NCI-H2227 treated with DMSO at 0.1 percent for 48 hours (cell line): Measurements from ENCODE around the gene CCDC12.

Experiments used
- DNase-seq: peaks from one replicate; lab custom pipeline; 2025; lab: John Stamatoyannopoulos, UW

The CCDC12 gene

DNA sequence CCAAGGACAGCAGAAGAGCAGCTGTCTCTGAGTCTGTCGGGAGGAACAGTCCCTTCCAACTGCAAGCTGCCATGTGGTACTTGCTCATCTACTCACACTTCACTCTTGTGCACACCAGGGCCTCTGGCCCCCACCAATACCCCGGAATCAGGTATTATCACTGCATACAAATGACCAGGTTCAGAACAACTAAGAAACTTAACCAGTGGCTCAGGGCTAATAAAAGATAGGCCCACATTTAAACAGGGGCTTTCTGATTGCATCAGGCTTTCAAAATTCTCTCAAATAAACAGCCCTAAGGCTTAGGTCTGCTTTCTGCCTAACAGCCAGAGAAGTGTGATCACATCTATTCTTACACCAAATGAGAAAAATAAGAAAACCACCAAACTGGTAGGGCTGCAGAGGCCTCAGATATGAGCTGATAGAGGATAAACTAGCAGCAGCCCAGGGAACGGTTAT is 20.7 kb downstream of the CCDC12 start:
- no peak for DNase-seq

DNA sequence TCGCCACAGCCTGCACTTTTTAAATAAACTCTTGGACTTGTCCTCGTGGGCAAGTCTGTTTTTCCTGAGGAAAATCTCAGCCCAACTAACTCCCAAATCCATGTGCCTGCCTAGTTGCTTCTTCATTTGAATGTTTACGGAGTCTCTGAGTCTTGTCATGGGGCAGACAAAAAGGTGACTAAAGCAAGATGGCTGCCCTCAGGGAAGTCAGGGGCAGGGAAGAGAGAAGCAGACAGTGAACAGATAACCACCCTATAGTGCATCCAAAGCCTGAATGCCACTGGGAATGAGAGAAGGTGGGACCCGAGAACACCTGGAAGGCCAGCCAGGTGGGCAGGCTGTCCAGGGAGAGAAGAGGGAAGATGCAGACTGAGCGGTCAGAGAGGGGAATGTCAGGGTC is 21.4 kb downstream of the CCDC12 start:
- no peak for DNase-seq

- DNase-seq, result no peak
These were observed 22.4 kb downstream of the CCDC12 start for GRCh38 chr3:46954178-46954577.

- DNase-seq, result no peak
These were observed 23.1 kb downstream of the CCDC12 start for GRCh38 chr3:46953234-46954010.

- no peak for DNase-seq
These were observed 23.7 kb downstream of the CCDC12 start for GRCh38 chr3:46952813-46953212.

- DNase-seq, result no peak
These were observed 25.8 kb downstream of the CCDC12 start for GRCh38 chr3:46950650-46951241.

DNA sequence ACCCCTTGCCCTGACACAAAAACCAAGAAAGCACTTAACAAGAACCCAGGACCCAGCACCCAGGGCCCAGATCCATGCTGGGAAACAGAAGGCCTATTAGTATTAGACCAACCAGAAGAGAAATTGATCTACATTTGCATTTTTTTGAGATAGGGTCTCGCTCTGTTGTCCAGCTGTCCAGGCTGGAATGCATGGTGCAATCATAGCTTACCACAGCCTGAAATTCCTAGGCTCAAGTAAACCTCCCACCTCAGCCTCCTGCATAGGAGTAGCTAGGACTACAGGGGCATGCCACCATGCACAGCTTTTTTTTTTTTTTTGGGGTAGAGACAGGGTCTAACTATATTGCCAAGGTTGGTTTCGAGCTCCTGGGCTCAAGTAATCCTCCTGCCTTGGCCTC is 26.4 kb downstream of the CCDC12 start:
- no peak for DNase-seq

DNA sequence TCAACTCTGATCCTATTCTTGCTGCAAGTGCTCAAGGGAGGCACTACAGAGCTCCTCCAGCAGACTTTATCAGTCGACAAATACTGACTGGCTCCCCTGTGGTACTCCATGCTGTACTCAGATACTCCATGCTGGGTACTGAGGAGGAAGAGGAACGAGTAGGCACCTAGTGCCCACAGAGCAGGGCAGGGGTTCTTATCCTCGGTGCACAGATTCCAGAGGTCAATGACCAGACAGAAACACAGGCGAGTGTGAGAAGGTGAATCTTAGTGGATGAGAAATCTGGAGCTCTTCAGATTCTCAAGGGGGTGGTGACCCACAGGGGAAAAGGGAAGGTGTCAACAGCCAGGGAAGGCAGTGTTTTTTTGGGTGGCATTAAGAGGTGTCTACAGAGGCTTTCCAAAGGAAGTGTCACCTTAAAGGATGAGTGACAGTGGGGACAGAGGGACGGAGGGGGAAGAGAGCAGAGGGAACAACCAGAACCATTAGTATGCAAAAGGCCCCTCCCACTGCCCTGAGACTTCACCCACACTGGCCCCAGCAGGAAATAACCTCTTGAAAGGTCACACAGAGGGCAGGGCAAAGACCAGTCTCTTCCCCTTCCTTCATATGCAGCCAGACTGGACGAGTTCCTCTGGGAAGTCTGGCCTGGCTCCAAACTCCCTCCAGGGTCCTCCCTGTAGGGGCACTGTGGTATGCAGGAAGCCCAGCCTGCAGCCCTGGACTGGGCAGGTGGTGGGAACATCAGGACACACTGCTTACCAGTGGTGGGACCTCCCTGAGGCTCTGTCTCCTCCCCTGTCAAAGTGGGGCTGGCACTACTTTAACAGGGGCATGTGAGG is 27.5 kb downstream of the CCDC12 start:
- no peak for DNase-seq

- DNase-seq, result no peak
These were observed 28.4 kb downstream of the CCDC12 start for GRCh38 chr3:46947981-46948791.

DNA sequence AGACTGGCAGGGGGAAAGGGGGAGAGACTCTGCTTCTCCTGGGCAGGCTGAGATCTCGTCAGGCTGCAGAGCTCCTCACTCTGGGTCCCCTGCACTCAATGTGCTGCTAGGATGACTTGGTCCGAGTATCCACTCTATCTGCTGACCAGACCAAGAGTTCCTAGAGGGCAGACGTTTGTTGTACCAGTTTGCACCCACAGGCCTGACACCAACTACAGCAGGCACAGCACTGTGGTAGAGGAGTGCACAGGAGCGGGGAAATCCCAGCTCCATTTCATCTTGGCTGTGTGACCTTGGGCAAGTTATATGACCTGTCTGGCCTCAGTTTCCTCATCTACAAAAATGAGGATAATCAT is 29.0 kb downstream of the CCDC12 start:
- no peak for DNase-seq

DNA sequence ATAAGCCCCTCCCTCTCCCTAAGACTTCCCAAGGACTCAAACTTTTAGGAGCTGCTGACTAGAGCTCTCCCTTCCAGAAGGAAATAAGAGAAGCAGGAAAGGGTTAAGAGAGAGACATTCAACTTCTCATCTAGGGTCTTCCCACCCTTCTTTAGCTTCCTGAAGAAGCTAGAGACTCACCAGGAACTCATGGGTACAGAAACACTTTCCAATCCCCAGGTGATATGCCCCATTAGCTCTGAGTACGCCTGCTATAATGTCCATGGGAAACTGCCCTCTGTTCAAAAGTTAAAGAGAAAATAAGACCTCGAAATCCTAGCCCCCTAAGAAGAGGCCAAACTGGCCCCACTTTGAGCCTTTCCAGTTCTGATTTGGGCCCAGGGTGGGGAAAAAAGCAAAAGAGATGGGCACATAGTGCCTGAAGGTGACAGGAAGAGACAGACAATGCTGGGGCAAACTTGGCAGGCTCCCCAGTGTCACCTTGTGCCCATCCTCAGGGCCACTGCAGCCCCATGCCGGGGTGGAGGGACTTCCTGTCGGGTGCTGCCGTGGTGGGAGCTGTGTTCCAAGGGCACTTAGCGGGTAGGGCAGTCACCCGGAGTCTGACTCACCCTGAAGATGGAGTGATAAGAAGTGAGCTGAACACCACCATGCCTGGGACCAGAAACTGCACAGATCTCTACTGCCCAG is 29.5 kb downstream of the CCDC12 start:
- DNase-seq, result no peak

- DNase-seq, result no peak
These were observed 30.1 kb downstream of the CCDC12 start for GRCh38 chr3:46946416-46946815.

DNA sequence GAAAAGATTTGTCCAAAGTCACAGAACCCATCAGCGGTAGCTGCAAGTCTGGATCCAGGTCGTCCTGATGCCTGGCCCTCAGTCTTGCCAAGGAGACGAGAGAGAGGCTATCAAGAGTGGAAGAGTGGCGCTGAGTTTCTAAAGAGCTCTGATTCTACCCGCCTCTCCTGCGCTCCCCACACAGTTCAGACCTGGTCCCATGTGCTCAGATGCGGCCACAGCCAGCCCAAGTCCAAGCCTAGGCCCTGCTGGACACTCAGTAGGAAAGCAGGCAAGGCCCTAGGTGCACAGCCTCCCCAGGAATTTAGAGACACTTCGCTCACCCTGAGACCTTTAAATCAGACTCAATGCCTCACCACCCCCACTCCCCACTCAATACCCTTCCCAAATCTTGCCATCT is 32.4 kb downstream of the CCDC12 start:
- no peak for DNase-seq

- no peak for DNase-seq
These were observed 33.0 kb downstream of the CCDC12 start for GRCh38 chr3:46943237-46944187.

DNA sequence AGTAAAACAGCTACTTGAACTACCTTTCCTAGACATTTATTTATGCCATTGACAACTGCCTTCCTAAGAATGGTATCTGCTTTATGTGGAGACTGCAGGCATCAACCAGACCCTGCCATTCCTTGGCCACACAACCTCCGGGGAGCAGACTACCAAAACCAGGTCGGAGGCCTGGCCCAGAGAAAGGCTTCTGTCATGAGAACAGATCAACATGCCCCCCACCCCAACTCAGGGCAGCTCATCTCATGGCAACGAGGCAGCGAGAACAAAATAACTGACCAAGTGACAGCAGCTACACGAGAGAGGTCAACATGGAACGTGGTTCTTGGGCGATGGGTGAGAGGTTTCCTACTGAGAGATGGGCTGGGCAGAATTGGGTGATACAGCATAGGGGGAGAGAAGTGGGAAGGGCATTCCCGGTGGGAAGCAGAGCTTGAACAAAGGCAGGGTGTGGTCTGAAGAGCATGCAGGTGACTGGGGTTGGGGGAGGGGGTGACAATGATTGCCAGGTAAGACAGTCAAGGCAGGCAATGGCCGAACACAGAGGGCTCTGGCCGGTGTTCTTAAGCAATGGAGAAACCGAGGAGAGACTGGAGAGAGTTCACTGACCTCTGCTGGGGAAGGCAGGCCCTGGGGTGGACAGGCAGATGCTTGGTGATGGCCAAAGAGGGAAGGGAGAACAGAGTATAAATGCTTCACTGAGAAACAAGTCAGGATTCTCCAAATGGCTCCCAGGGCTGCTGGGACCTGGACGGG is 33.9 kb downstream of the CCDC12 start:
- no peak for DNase-seq

GRCh38 chr3:46942076-46942475 is 34.5 kb downstream of the CCDC12 start:
- no peak for DNase-seq

DNA sequence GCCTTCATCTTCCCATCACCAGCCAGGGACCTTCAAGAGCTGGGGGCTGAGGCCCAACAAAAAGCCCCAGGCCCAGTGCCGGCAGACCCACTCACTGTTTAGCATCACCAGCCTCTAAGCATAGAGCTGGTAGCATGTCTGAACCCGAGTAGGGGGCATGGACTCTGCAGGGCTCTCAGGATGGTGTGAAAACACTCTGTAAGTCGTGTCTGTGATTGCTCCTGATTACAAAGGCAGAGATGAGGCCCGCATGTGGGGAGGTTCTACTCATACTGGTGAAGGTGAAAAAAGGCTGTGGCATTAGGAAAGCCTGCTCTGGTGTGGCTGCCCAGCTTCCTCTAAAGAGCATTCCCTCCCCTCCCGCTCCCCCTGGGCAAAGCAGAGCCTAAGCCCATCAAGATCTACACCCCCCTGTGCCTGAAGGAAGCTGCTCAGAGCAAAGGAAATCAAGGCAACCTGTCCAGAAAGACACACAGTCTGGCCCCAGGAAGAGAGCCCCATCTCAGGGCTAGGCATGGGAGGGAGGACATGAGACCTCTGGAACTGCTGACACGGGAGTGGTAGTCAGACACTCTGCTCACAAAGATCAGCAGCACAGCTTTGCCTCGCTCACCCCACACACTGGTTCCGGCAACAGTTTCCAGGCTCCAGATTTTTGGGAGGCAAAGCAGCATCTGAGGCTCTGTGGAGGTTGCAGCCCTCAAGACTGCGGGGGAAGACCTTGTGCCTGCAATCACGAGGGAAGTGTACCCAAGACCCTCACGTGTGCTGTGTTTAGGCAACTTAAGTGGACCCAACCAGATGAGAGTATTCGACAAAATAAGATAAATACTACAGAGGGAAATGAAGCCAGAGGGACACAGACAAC is 36.7 kb downstream of the CCDC12 start:
- DNase-seq, result no peak

DNA sequence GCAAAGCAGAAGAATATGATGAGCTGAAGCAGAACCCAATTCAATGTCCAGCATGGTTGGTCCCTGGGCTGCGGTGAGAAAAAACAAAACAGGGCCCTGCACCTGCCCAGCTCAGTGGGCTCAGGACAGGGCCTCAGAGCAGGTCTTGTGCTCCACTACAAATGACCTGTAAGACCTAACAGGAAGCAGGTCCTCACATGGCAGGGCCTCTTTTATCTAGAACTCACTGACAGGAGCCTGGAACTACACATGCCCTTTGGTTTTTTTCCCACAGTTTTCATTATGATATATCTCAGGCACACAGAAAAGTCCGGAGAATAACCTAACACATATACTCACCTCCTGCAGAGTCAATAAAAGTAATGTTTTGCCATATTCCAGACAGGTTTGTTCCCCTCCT is 38.4 kb downstream of the CCDC12 start:
- no peak for DNase-seq
